Measurements from ENCODE around the gene ZBTB4. TPM values are rescaled to one million over a fixed set of nuclear protein-coding genes. Genes with fewer than 3 reads are reported as not detected.

ZBTB4 gene
- total RNA-seq, 6 experiments from 2014 or later = 62.7 to 75.9 (median 68.6) TPM

DNA sequence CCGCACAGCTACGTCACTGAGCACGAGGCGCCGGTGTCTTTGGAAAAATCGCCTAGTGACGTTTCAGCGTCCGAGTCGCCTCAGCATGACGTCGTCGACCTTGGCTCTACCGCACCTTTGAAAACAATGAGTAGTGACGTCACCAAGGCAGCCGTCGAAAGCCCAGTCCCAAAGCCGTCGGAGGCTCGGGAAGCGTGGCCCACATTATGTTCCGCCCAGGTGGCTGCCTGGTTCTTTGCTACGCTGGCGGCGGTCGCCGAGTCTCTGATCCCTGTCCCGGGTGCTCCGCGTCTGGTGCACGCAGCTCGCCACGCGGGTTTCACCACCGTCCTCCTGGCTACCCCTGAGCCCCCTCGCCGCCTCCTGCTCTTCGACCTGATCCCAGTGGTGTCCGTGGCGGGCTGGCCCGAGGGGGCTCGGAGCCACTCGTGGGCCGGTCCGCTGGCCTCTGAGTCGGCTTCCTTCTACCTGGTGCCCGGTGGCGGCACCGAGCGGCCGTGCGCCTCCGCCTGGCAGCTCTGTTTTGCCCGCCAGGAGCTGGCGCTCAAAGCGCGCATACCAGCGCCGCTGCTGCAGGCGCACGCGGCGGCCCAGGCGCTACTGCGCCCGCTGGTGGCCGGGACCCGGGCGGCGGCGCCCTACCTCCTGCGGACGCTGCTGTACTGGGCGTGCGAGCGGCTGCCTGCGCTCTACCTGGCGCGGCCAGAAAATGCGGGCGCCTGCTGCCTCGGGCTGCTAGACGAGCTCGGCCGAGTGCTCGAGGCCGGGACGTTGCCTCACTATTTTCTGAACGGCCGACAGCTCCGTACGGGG lies 42.7 kb downstream of the ZBTB4 start:
- Mint-ChIP-seq H3K27ac (peak overlapping the region; percentile 51; the same call in 1 of the 2 replicates), H3K36me3 (ENCODE audit: low read depth) (no peaks in the 10 kb centered on the region; the same call in 1 of the 2 replicates), H3K27me3 (ENCODE audit: insufficient read depth) (peaks cover 18% of the 10 kb centered on the region), H3K4me3 (peak overlapping the region; percentile 91), H3K4me1 (ENCODE audit: low read depth) (peaks cover 37% of the 10 kb centered on the region), H3K9me3 (no peaks in the 10 kb centered on the region)
- peak; percentile 66 for DNase-seq
- TF ChIP-seq, protein P1, sequence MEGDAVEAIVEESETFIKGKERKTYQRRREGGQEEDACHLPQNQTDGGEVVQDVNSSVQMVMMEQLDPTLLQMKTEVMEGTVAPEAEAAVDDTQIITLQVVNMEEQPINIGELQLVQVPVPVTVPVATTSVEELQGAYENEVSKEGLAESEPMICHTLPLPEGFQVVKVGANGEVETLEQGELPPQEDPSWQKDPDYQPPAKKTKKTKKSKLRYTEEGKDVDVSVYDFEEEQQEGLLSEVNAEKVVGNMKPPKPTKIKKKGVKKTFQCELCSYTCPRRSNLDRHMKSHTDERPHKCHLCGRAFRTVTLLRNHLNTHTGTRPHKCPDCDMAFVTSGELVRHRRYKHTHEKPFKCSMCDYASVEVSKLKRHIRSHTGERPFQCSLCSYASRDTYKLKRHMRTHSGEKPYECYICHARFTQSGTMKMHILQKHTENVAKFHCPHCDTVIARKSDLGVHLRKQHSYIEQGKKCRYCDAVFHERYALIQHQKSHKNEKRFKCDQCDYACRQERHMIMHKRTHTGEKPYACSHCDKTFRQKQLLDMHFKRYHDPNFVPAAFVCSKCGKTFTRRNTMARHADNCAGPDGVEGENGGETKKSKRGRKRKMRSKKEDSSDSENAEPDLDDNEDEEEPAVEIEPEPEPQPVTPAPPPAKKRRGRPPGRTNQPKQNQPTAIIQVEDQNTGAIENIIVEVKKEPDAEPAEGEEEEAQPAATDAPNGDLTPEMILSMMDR (IDR thresholded peaks at IDR 0.05) = peak; percentile 88

DNA sequence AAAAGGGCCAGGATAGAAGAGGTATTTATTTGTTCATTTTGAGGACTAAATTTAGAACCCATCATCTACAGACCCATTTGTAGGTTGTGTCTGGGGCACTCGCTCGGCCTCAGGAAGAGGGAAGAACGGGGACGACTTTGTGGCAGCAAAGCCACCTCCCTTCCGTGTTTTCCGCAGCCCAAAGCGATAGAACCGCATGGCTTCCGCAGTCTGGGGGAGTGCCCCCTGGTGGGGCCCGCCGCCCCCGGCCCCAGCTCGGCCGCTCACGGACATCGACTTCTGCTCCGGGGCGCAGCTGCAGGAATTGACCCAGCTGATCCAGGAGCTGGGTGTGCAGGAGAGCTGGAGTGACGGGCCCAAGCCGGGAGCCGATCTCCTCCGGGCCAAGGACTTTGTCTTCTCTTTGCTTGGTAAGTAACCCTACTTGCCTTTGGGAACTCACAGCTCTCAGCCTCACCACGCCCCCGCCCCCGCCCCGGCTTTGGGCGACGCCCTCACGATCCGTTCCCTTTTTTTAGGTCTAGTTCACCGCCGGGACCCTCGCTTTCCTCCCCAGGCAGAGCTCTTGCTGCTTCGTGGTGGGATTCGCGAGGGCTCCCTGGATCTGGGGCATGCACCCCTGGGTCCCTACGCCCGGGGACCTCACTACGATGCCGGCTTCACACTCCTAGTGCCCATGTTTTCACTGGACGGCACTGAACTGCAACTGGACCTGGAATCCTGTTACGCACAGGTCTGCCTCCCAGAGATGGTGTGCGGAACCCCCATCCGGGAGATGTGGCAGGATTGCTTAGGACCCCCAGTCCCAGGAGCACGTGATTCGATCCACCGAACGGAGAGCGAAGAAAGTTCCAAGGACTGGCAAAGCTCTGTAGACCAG lies 43.5 kb downstream of the ZBTB4 start:
- TF ChIP-seq, protein P1 (IDR thresholded peaks at IDR 0.05) = peak; percentile 60
- Mint-ChIP-seq H3K27me3 (ENCODE audit: insufficient read depth) (peaks cover 18% of the 10 kb centered on the region), H3K4me1 (ENCODE audit: low read depth) (peaks cover 42% of the 10 kb centered on the region)

DNA sequence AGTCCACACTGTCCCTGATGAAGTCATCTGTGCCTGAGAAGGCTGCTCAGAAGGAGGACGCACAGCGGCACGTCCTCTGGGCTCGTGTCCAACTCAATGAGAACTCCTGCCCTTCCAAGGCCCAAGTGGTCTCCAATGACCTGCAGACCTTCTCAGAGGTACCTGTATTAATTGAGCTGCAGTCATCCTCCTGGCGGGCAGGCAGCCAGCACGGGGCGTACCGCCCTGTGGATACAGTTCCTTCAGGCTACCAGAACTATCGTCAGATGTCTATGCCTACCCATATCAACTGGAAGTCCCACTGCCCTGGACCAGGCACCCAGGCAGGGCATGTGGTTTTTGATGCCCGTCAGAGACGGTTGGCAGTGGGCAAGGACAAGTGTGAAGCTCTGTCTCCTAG lies 47.1 kb downstream of the ZBTB4 start:
- TF ChIP-seq, protein P1 (IDR thresholded peaks at IDR 0.05) = no peak

More for the DNA sequence above, 43.5 kb downstream of the ZBTB4 start:
- H3K36me3 Mint-ChIP-seq (ENCODE audit: low read depth) = no peaks in the 10 kb centered on the region; the same call in 1 of the 2 replicates
- H3K4me3 Mint-ChIP-seq = peak overlapping the region; percentile 91
- no peaks in the 10 kb centered on the region for H3K9me3 Mint-ChIP-seq
- no peak for DNase-seq
- peak overlapping the region; percentile 59; the same call in 1 of the 2 replicates for H3K27ac Mint-ChIP-seq

DNA sequence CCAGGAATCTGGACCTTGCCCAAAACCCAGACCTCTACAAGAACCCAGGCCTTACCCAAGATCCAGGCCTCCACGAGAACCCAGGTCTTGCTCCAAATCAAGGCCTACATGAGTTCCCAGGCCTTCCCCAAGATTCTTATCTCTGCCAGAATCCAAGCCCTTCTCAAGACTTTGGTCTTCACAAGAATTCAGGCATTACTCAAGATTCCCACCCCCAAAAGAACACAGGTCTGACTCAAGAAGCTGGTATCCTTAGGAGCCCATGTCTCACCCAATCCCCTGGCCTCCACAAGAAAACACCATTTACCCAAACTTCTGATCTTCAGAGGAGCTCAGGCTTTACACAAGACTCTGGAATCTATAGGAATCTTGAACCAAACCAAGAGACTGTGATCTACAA lies 48.2 kb downstream of the ZBTB4 start:
- Mint-ChIP-seq H3K27ac (no peak overlapping the region), H3K4me1 (ENCODE audit: low read depth) (peaks cover 19% of the 10 kb centered on the region), H3K27me3 (ENCODE audit: insufficient read depth) (no peaks in the 10 kb centered on the region; the same call in none of the 2 replicates), H3K4me3 (no peak overlapping the region), H3K36me3 (ENCODE audit: low read depth) (no peaks in the 10 kb centered on the region), H3K9me3 (no peaks in the 10 kb centered on the region)
- no peak for DNase-seq
- TF ChIP-seq, protein P1 (IDR thresholded peaks at IDR 0.05) = no peak

More for the DNA sequence above, 47.1 kb downstream of the ZBTB4 start:
- Mint-ChIP-seq H3K4me1 (ENCODE audit: low read depth) (peaks cover 27% of the 10 kb centered on the region), H3K27me3 (ENCODE audit: insufficient read depth) (peaks cover 2% of the 10 kb centered on the region), H3K27ac (no peak overlapping the region), H3K36me3 (ENCODE audit: low read depth) (no peaks in the 10 kb centered on the region), H3K9me3 (no peaks in the 10 kb centered on the region), H3K4me3 (no peak overlapping the region)
- no peak for DNase-seq

DNA sequence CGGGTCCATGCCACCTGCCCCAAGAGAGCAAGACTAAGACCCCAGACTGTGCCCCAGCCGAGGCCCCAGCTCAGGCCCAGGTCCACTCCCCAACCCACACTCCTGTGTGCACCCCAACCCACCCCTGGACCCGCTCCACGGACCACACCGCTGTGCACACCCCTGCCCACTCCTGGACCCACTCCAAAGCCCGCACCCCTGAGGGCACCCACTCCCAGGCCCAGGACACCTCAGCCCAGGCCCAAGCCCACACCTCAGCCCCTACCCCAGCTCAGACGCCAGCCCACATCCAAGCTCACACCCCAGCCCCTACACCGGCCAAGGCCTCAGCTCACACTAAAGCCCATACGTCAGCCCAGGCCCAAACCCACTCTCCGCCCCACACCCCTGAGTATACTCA lies 49.7 kb downstream of the ZBTB4 start:
- no peaks in the 10 kb centered on the region; the same call in none of the 2 replicates for H3K27me3 Mint-ChIP-seq (ENCODE audit: insufficient read depth)
- no peak overlapping the region for H3K4me3 Mint-ChIP-seq
- TF ChIP-seq, protein P1 (IDR thresholded peaks at IDR 0.05) = no peak
- peaks cover 6% of the 10 kb centered on the region; the same call in 1 of the 2 replicates for H3K4me1 Mint-ChIP-seq (ENCODE audit: low read depth)
- DNase-seq = no peak
- H3K27ac Mint-ChIP-seq = no peak overlapping the region
- H3K9me3 Mint-ChIP-seq = no peaks in the 10 kb centered on the region
- H3K36me3 Mint-ChIP-seq (ENCODE audit: low read depth) = no peaks in the 10 kb centered on the region

Data from HFFc6 (cell line).